Measurements from ENCODE around the gene WDR49. TPM values are rescaled to one million over a fixed set of nuclear protein-coding genes. Genes with fewer than 3 reads are reported as not detected.

Gene WDR49
- total RNA-seq, 1 experiment from 2014 or later = not detected

GRCh38 chr3:167502401-167502800, 151.3 kb downstream of the WDR49 start:
- in situ Hi-C loops (cut with HindIII; ENCODE audit: low sequenced_read_pairs) = no loop called here
- no peak for DNase-seq (ENCODE audit: low spot score)

- in situ Hi-C loops (cut with HindIII; ENCODE audit: low sequenced_read_pairs) = no loop called here
- no peak for DNase-seq (ENCODE audit: low spot score)
Observed at GRCh38 chr3:167501941-167502340, 151.8 kb downstream of the WDR49 start.

GRCh38 chr3:167497903-167498302, 155.8 kb downstream of the WDR49 start:
- DNase-seq (ENCODE audit: low spot score) = no peak
- in situ Hi-C loops (cut with HindIII; ENCODE audit: low sequenced_read_pairs) = no loop called here

GRCh38 chr3:167493244-167493643, 160.5 kb downstream of the WDR49 start:
- DNase-seq (ENCODE audit: low spot score) = no peak
- in situ Hi-C loops (cut with HindIII; ENCODE audit: low sequenced_read_pairs) = no loop called here

GRCh38 chr3:167491621-167492020, 162.1 kb downstream of the WDR49 start:
- DNase-seq (ENCODE audit: low spot score) = no peak
- in situ Hi-C loops (cut with HindIII; ENCODE audit: low sequenced_read_pairs) = no loop called here

- no peak for DNase-seq (ENCODE audit: low spot score)
- in situ Hi-C loops (cut with HindIII; ENCODE audit: low sequenced_read_pairs) = no loop called here
Observed at GRCh38 chr3:167489571-167489970, 164.2 kb downstream of the WDR49 start.

GRCh38 chr3:167487556-167487955, 166.2 kb downstream of the WDR49 start:
- in situ Hi-C loops (cut with HindIII; ENCODE audit: low sequenced_read_pairs) = no loop called here
- DNase-seq (ENCODE audit: low spot score) = no peak

- in situ Hi-C loops (cut with HindIII; ENCODE audit: low sequenced_read_pairs) = no loop called here
- DNase-seq (ENCODE audit: low spot score) = no peak
Observed at GRCh38 chr3:167484551-167484950, 169.2 kb downstream of the WDR49 start.

- in situ Hi-C loops (cut with HindIII; ENCODE audit: low sequenced_read_pairs) = no loop called here
- DNase-seq (ENCODE audit: low spot score) = no peak
Observed at GRCh38 chr3:167483708-167484475, 169.8 kb downstream of the WDR49 start.

GRCh38 chr3:167481164-167481563, 172.6 kb downstream of the WDR49 start:
- in situ Hi-C loops (cut with HindIII; ENCODE audit: low sequenced_read_pairs) = no loop called here
- no peak for DNase-seq (ENCODE audit: low spot score)

GRCh38 chr3:167480748-167481147, 173.0 kb downstream of the WDR49 start:
- in situ Hi-C loops (cut with HindIII; ENCODE audit: low sequenced_read_pairs) = no loop called here
- no peak for DNase-seq (ENCODE audit: low spot score)

GRCh38 chr3:167473863-167474262, 179.9 kb downstream of the WDR49 start, which contains the start of gene SERPINI2:
Gene SERPINI2, minus strand, starts transcription at chr3:167474042. Its CDS starts 2,208 bp downstream, at chr3:167471834.
- in situ Hi-C loops (cut with HindIII; ENCODE audit: low sequenced_read_pairs) = no loop called here

GRCh38 chr3:167469381-167469780, 184.4 kb downstream of the WDR49 start:
- in situ Hi-C loops (cut with HindIII; ENCODE audit: low sequenced_read_pairs) = no loop called here
- no peak for DNase-seq (ENCODE audit: low spot score)

More at GRCh38 chr3:167473863-167474262, 179.9 kb downstream of the WDR49 start, which contains the start of gene SERPINI2:
- DNase-seq (ENCODE audit: low spot score) = no peak

GRCh38 chr3:167467848-167468611, 185.7 kb downstream of the WDR49 start:
- no peak for DNase-seq (ENCODE audit: low spot score)
- in situ Hi-C loops (cut with HindIII; ENCODE audit: low sequenced_read_pairs) = no loop called here

GRCh38 chr3:167466966-167467365, 186.8 kb downstream of the WDR49 start:
- in situ Hi-C loops (cut with HindIII; ENCODE audit: low sequenced_read_pairs) = no loop called here
- DNase-seq (ENCODE audit: low spot score) = no peak

GRCh38 chr3:167456157-167456799, 197.5 kb downstream of the WDR49 start:
- in situ Hi-C loops (cut with HindIII; ENCODE audit: low sequenced_read_pairs) = no loop called here
- DNase-seq (ENCODE audit: low spot score) = no peak

- in situ Hi-C loops (cut with HindIII; ENCODE audit: low sequenced_read_pairs) = no loop called here
- DNase-seq (ENCODE audit: low spot score) = no peak
Observed at GRCh38 chr3:167453815-167454214, 199.9 kb downstream of the WDR49 start.

GRCh38 chr3:167451282-167451681, 202.5 kb downstream of the WDR49 start:
- in situ Hi-C loops (cut with HindIII; ENCODE audit: low sequenced_read_pairs) = no loop called here
- DNase-seq (ENCODE audit: low spot score) = no peak

GRCh38 chr3:167450675-167451074, 203.1 kb downstream of the WDR49 start:
- in situ Hi-C loops (cut with HindIII; ENCODE audit: low sequenced_read_pairs) = no loop called here
- no peak for DNase-seq (ENCODE audit: low spot score)

- in situ Hi-C loops (cut with HindIII; ENCODE audit: low sequenced_read_pairs) = no loop called here
- DNase-seq (ENCODE audit: low spot score) = no peak
Observed at GRCh38 chr3:167450195-167450594, 203.5 kb downstream of the WDR49 start.
